HG03139 (cell line): ENCODE measurements around the gene SCLT1.

Experiments used
- ATAC-seq: cut with Tn5 transposase; IDR thresholded peaks from one replicate; pipeline ENCODE4 v1.9.1; 2021; ENCODE audit not compliant: unreplicated experiment

SCLT1 gene

GRCh38 chr4:128877934-128878333, 215.4 kb downstream of the SCLT1 start:
- ATAC-seq, result no peak

- no peak for ATAC-seq
Observed at GRCh38 chr4:128876200-128876599, 217.1 kb downstream of the SCLT1 start.

GRCh38 chr4:128871948-128872347, 221.4 kb downstream of the SCLT1 start:
- ATAC-seq, result no peak

- no peak for ATAC-seq
Observed at GRCh38 chr4:128869776-128870509, 223.4 kb downstream of the SCLT1 start.

- no peak for ATAC-seq
Observed at GRCh38 chr4:128868758-128869157, 224.6 kb downstream of the SCLT1 start.

GRCh38 chr4:128866691-128867090, 226.6 kb downstream of the SCLT1 start:
- no peak for ATAC-seq

GRCh38 chr4:128866269-128866668, 227.1 kb downstream of the SCLT1 start:
- no peak for ATAC-seq

- no peak for ATAC-seq
Observed at GRCh38 chr4:128865132-128865531, 228.2 kb downstream of the SCLT1 start.

GRCh38 chr4:128863312-128864075, 229.8 kb downstream of the SCLT1 start:
- ATAC-seq, result no peak

GRCh38 chr4:128862608-128863311, 230.6 kb downstream of the SCLT1 start:
- no peak for ATAC-seq

GRCh38 chr4:128861856-128862518, 231.4 kb downstream of the SCLT1 start:
- no peak for ATAC-seq

- no peak for ATAC-seq
Observed at GRCh38 chr4:128859887-128860677, 233.3 kb downstream of the SCLT1 start.

GRCh38 chr4:128858879-128859671, 234.3 kb downstream of the SCLT1 start:
- no peak for ATAC-seq

- ATAC-seq, result no peak
Observed at GRCh38 chr4:128856246-128856645, 237.1 kb downstream of the SCLT1 start.

- ATAC-seq, result no peak
Observed at GRCh38 chr4:128855621-128856020, 237.7 kb downstream of the SCLT1 start.

- peak; percentile 76 for ATAC-seq
Observed at GRCh38 chr4:128854433-128854832, 238.9 kb downstream of the SCLT1 start.

GRCh38 chr4:128853741-128854140, 239.6 kb downstream of the SCLT1 start:
- no peak for ATAC-seq

GRCh38 chr4:128850252-128850651, 243.1 kb downstream of the SCLT1 start:
- no peak for ATAC-seq

- no peak for ATAC-seq
Observed at GRCh38 chr4:128848461-128848860, 244.9 kb downstream of the SCLT1 start.
